ENCODE data around the gene INSIG2. TPM values are rescaled to one million over a fixed set of nuclear protein-coding genes. Genes with fewer than 3 reads are reported as not detected.

The INSIG2 gene
- polyA plus RNA-seq, 4 donors: 13.3 to 34.5 (median 15.9) TPM

GRCh38 chr2:118097657-118098056 lies 9.4 kb downstream of the INSIG2 start:
- no peak for FAIRE-seq

GRCh38 chr2:118098307-118099030 lies 10.2 kb downstream of the INSIG2 start:
- Histone ChIP-seq H3K27ac (ENCODE audit: low read depth in 1 of 3, low read length in 2 of 3) (no peak overlapping the region), H3K4me1 (ENCODE audit: control insufficient read depth in 3 of 3, insufficient read depth in 2 of 3, low read depth in 1 of 3, low read length in 2 of 3) (no peaks in the 10 kb centered on the region), H3K9me3 (ENCODE audit: control insufficient read depth in 2 of 2, insufficient read depth in 1 of 2, low read depth in 1 of 2, low read length in 1 of 2) (no peaks in the 10 kb centered on the region), H3K36me3 (ENCODE audit: control insufficient read depth in 3 of 3, insufficient read depth in 2 of 3, low read depth in 1 of 3, low read length in 3 of 3) (peaks cover 0 to 12% (median 0%) of the 10 kb centered on the region in 3 donors), H3K4me3 (ENCODE audit: low read depth in 1 of 3, low read length in 3 of 3) (no peak overlapping the region), H3K27me3 (ENCODE audit: control insufficient read depth in 3 of 3, insufficient read depth in 3 of 3, low read length in 3 of 3) (no peaks in the 10 kb centered on the region)
- WGBS, 3 donors: 84 to 100% (median 93%) methylated on average over 1 of the region's 1 CpG
- FAIRE-seq (no peak), DNase-seq (no peak)

More at GRCh38 chr2:118097657-118098056, 9.4 kb downstream of the INSIG2 start:
- no peak for DNase-seq
- Histone ChIP-seq H3K27me3 (ENCODE audit: control insufficient read depth in 3 of 3, insufficient read depth in 3 of 3, low read length in 3 of 3) (no peaks in the 10 kb centered on the region), H3K36me3 (ENCODE audit: control insufficient read depth in 3 of 3, insufficient read depth in 2 of 3, low read depth in 1 of 3, low read length in 3 of 3) (peaks cover 0 to 12% (median 0%) of the 10 kb centered on the region in 3 donors), H3K9me3 (ENCODE audit: control insufficient read depth in 2 of 2, insufficient read depth in 1 of 2, low read depth in 1 of 2, low read length in 1 of 2) (no peaks in the 10 kb centered on the region), H3K27ac (ENCODE audit: low read depth in 1 of 3, low read length in 2 of 3) (no peak overlapping the region), H3K4me3 (ENCODE audit: low read depth in 1 of 3, low read length in 3 of 3) (no peak overlapping the region), H3K4me1 (ENCODE audit: control insufficient read depth in 3 of 3, insufficient read depth in 2 of 3, low read depth in 1 of 3, low read length in 2 of 3) (no peaks in the 10 kb centered on the region)
- WGBS, 3 donors: 72 to 91% (median 89%) methylated on average over 4 of the region's 4 CpGs

GRCh38 chr2:118102433-118103082 lies 14.3 kb downstream of the INSIG2 start:
- H3K27me3 ChIP-seq (ENCODE audit: control insufficient read depth in 3 of 3, insufficient read depth in 3 of 3, low read length in 3 of 3): no peaks in the 10 kb centered on the region
- WGBS, 3 donors: 80 to 88% (median 87%) methylated on average over 6 of the region's 6 CpGs
- peaks cover 0 to 15% (median 7%) of the 10 kb centered on the region in 3 donors for H3K36me3 ChIP-seq (ENCODE audit: control insufficient read depth in 3 of 3, insufficient read depth in 2 of 3, low read depth in 1 of 3, low read length in 3 of 3)
- H3K4me3 ChIP-seq (ENCODE audit: low read depth in 1 of 3, low read length in 3 of 3): no peak overlapping the region
- FAIRE-seq (no peak), DNase-seq (no peak)
- no peaks in the 10 kb centered on the region for H3K9me3 ChIP-seq (ENCODE audit: control insufficient read depth in 2 of 2, insufficient read depth in 1 of 2, low read depth in 1 of 2, low read length in 1 of 2)
- no peak overlapping the region for H3K27ac ChIP-seq (ENCODE audit: low read depth in 1 of 3, low read length in 2 of 3)
- H3K4me1 ChIP-seq (ENCODE audit: control insufficient read depth in 3 of 3, insufficient read depth in 2 of 3, low read depth in 1 of 3, low read length in 2 of 3): no peaks in the 10 kb centered on the region

GRCh38 chr2:118103951-118104940 lies 16.0 kb downstream of the INSIG2 start:
- Histone ChIP-seq H3K36me3 (ENCODE audit: control insufficient read depth in 3 of 3, insufficient read depth in 2 of 3, low read depth in 1 of 3, low read length in 3 of 3) (peaks cover 0 to 12% (median 7%) of the 10 kb centered on the region in 3 donors), H3K27me3 (ENCODE audit: control insufficient read depth in 3 of 3, insufficient read depth in 3 of 3, low read length in 3 of 3) (no peaks in the 10 kb centered on the region), H3K9me3 (ENCODE audit: control insufficient read depth in 2 of 2, insufficient read depth in 1 of 2, low read depth in 1 of 2, low read length in 1 of 2) (no peaks in the 10 kb centered on the region), H3K27ac (ENCODE audit: low read depth in 1 of 3, low read length in 2 of 3) (no peak overlapping the region), H3K4me3 (ENCODE audit: low read depth in 1 of 3, low read length in 3 of 3) (no peak overlapping the region), H3K4me1 (ENCODE audit: control insufficient read depth in 3 of 3, insufficient read depth in 2 of 3, low read depth in 1 of 3, low read length in 2 of 3) (no peaks in the 10 kb centered on the region)
- WGBS, 3 donors: 80 to 92% (median 81%) methylated on average over 2 of the region's 2 CpGs
- FAIRE-seq (no peak), DNase-seq (no peak)

GRCh38 chr2:118105497-118105896 lies 17.2 kb downstream of the INSIG2 start:
- Histone ChIP-seq H3K4me1 (ENCODE audit: control insufficient read depth in 3 of 3, insufficient read depth in 2 of 3, low read depth in 1 of 3, low read length in 2 of 3) (no peaks in the 10 kb centered on the region), H3K9me3 (ENCODE audit: control insufficient read depth in 2 of 2, insufficient read depth in 1 of 2, low read depth in 1 of 2, low read length in 1 of 2) (no peaks in the 10 kb centered on the region), H3K4me3 (ENCODE audit: low read depth in 1 of 3, low read length in 3 of 3) (no peak overlapping the region), H3K27me3 (ENCODE audit: control insufficient read depth in 3 of 3, insufficient read depth in 3 of 3, low read length in 3 of 3) (no peaks in the 10 kb centered on the region), H3K27ac (ENCODE audit: low read depth in 1 of 3, low read length in 2 of 3) (no peak overlapping the region), H3K36me3 (ENCODE audit: control insufficient read depth in 3 of 3, insufficient read depth in 2 of 3, low read depth in 1 of 3, low read length in 3 of 3) (peaks cover 0 to 7% (median 6%) of the 10 kb centered on the region in 3 donors)
- WGBS, 3 donors: 75 to 88% (median 82%) methylated on average over 4 of the region's 4 CpGs
- FAIRE-seq (no peak), DNase-seq (no peak)

- H3K36me3 ChIP-seq (ENCODE audit: control insufficient read depth in 3 of 3, insufficient read depth in 2 of 3, low read depth in 1 of 3, low read length in 3 of 3): peaks cover 0 to 7% (median 6%) of the 10 kb centered on the region in 3 donors
- 79 to 90% (median 87%) methylated on average over 3 of the region's 3 CpGs for WGBS, 3 donors
- no peak for FAIRE-seq
Measured at GRCh38 chr2:118106926-118107325, 18.7 kb downstream of the INSIG2 start.

GRCh38 chr2:118110310-118110709 lies 22.0 kb downstream of the INSIG2 start:
- Histone ChIP-seq H3K27me3 (ENCODE audit: control insufficient read depth in 3 of 3, insufficient read depth in 3 of 3, low read length in 3 of 3) (no peaks in the 10 kb centered on the region), H3K4me1 (ENCODE audit: control insufficient read depth in 3 of 3, insufficient read depth in 2 of 3, low read depth in 1 of 3, low read length in 2 of 3) (peaks cover 0 to 5% (median 0%) of the 10 kb centered on the region in 3 donors), H3K27ac (ENCODE audit: low read depth in 1 of 3, low read length in 2 of 3) (no peak overlapping the region), H3K36me3 (ENCODE audit: control insufficient read depth in 3 of 3, insufficient read depth in 2 of 3, low read depth in 1 of 3, low read length in 3 of 3) (peaks cover 0 to 2% (median 0%) of the 10 kb centered on the region in 3 donors), H3K4me3 (ENCODE audit: low read depth in 1 of 3, low read length in 3 of 3) (no peak overlapping the region), H3K9me3 (ENCODE audit: control insufficient read depth in 2 of 2, insufficient read depth in 1 of 2, low read depth in 1 of 2, low read length in 1 of 2) (no peaks in the 10 kb centered on the region)
- FAIRE-seq (no peak), DNase-seq (no peak)
- 97 to 98% (median 98%) methylated on average over 3 of the region's 3 CpGs for WGBS, 3 donors

More at GRCh38 chr2:118106926-118107325, 18.7 kb downstream of the INSIG2 start:
- Histone ChIP-seq H3K9me3 (ENCODE audit: control insufficient read depth in 2 of 2, insufficient read depth in 1 of 2, low read depth in 1 of 2, low read length in 1 of 2) (no peaks in the 10 kb centered on the region), H3K27me3 (ENCODE audit: control insufficient read depth in 3 of 3, insufficient read depth in 3 of 3, low read length in 3 of 3) (no peaks in the 10 kb centered on the region), H3K27ac (ENCODE audit: low read depth in 1 of 3, low read length in 2 of 3) (no peak overlapping the region), H3K4me3 (ENCODE audit: low read depth in 1 of 3, low read length in 3 of 3) (no peak overlapping the region), H3K4me1 (ENCODE audit: control insufficient read depth in 3 of 3, insufficient read depth in 2 of 3, low read depth in 1 of 3, low read length in 2 of 3) (no peaks in the 10 kb centered on the region)
- no peak for DNase-seq

- 96 to 100% (median 99%) methylated on average over 1 of the region's 1 CpG for WGBS, 3 donors
Measured at GRCh38 chr2:118110991-118111390, 22.7 kb downstream of the INSIG2 start.

More at GRCh38 chr2:118110991-118111390, 22.7 kb downstream of the INSIG2 start:
- FAIRE-seq (no peak), DNase-seq (no peak)
- Histone ChIP-seq H3K27ac (ENCODE audit: low read depth in 1 of 3, low read length in 2 of 3) (no peak overlapping the region), H3K36me3 (ENCODE audit: control insufficient read depth in 3 of 3, insufficient read depth in 2 of 3, low read depth in 1 of 3, low read length in 3 of 3) (peaks cover 0 to under 1% (median 0%) of the 10 kb centered on the region in 3 donors), H3K4me3 (ENCODE audit: low read depth in 1 of 3, low read length in 3 of 3) (no peak overlapping the region), H3K4me1 (ENCODE audit: control insufficient read depth in 3 of 3, insufficient read depth in 2 of 3, low read depth in 1 of 3, low read length in 2 of 3) (peaks cover 0 to 5% (median 0%) of the 10 kb centered on the region in 3 donors), H3K27me3 (ENCODE audit: control insufficient read depth in 3 of 3, insufficient read depth in 3 of 3, low read length in 3 of 3) (no peaks in the 10 kb centered on the region), H3K9me3 (ENCODE audit: control insufficient read depth in 2 of 2, insufficient read depth in 1 of 2, low read depth in 1 of 2, low read length in 1 of 2) (no peaks in the 10 kb centered on the region)

Data from small intestine (tissue), 7 donors.